Astrocyte of the cerebellum (primary cell): ENCODE measurements around the gene RSKR.
A peak's percentile ranks its signal among the peaks of the same experiment; 100 is the strongest.
"Not testable (repeated sequence)": the region's sequence is repeated elsewhere in the genome, so short reads cannot be mapped to it uniquely, and the experiment has no call there.

Experiments used
- DNase-seq: peaks from one replicate; pipeline ENCODE4 v3.0.0-alpha.2; 2011; ENCODE audit warnings: low read depth
- H3K4me3 ChIP-seq: 2 replicates; pipeline ENCODE4 v1.5.1; 2011; ENCODE audit warnings: mild to moderate bottlenecking, low read depth, low read length, moderate library complexity
- CTCF ChIP-seq: IDR thresholded peaks from 2 replicates; pipeline ENCODE4 v1.5.1; 2012; ENCODE audit warnings: low read length, low read depth, moderate library complexity, mild to moderate bottlenecking; ENCODE audit errors: missing control alignments
- in situ Hi-C: cut with HindIII; loops from 2 replicates; pipeline ENCODE4 v1.10.0; 2017; ENCODE audit warnings: low sequenced_read_pairs

Gene RSKR

GRCh38 chr17:28613931-28614381 lies at the start of gene RSKR:
RSKR (minus strand) TSS chr17:28614185; CDS start chr17:28614161, 24 bp downstream.
- no peak within 1 kb of the TSS for H3K4me3 ChIP-seq
- no peak for DNase-seq
- in situ Hi-C loops = no loop called here
- no peak for TF ChIP-seq CTCF

GRCh38 chr17:28663723-28664122 lies 49.7 kb upstream of the RSKR start:
- DNase-seq = no peak
- in situ Hi-C loops = no loop called here
- H3K4me3 ChIP-seq = no peak overlapping the region
- TF ChIP-seq CTCF = no peak

GRCh38 chr17:28662527-28662829 lies 48.5 kb upstream of the RSKR start:
- no peak for DNase-seq
- in situ Hi-C loops = no loop called here
- TF ChIP-seq CTCF = no peak
- peak overlapping the region; percentile 96 for H3K4me3 ChIP-seq

- H3K4me3 ChIP-seq = peak within 1 kb of the TSS; percentile 96
- DNase-seq = peak; percentile 61
- no peak for TF ChIP-seq CTCF
- in situ Hi-C loops = no loop called here
Measured at GRCh38 chr17:28661635-28662526, 47.9 kb upstream of the RSKR start, which contains the start of the genes SDF2 and SUPT6H. SDF2 (minus strand) TSS chr17:28661906; CDS start chr17:28661876, 30 bp downstream. SUPT6H (plus strand) TSS chr17:28662205; CDS start chr17:28673402, 11,197 bp downstream.

- DNase-seq, in situ Hi-C loops, H3K4me3 ChIP-seq: not testable (repeated sequence)
Measured at GRCh38 chr17:28659497-28659881, 45.5 kb upstream of the RSKR start.

GRCh38 chr17:28658766-28659496 lies 44.9 kb upstream of the RSKR start:
- DNase-seq, in situ Hi-C loops, H3K4me3 ChIP-seq: not testable (repeated sequence)

- in situ Hi-C loops, H3K4me3 ChIP-seq, DNase-seq: not testable (repeated sequence)
Measured at GRCh38 chr17:28658342-28658741, 44.4 kb upstream of the RSKR start.

GRCh38 chr17:28657756-28658155 lies 43.8 kb upstream of the RSKR start:
- DNase-seq = no peak
- in situ Hi-C loops = no loop called here
- TF ChIP-seq CTCF = no peak
- H3K4me3 ChIP-seq = no peak overlapping the region
